ENCODE data around the gene FBXO31.

DNA sequence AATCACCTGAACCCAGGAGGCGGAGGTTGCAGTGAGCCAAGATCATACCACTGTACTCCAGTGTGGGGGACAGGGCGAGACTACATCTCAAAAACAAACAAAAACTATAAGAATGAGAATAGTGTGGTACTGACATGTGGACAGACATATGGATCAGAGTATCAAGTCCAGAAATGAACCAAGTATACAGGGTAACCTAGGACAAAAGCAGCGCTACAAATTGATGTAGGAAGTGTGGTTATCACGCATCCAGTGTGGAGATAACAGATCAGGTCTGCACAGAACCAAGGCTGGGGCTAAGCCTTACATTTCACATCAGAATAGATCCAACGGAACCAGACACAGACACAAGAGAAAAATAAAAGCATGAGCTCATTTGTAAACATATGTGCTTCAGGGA, 43.4 kb downstream of the FBXO31 start:
- TF ChIP-seq, protein P1, sequence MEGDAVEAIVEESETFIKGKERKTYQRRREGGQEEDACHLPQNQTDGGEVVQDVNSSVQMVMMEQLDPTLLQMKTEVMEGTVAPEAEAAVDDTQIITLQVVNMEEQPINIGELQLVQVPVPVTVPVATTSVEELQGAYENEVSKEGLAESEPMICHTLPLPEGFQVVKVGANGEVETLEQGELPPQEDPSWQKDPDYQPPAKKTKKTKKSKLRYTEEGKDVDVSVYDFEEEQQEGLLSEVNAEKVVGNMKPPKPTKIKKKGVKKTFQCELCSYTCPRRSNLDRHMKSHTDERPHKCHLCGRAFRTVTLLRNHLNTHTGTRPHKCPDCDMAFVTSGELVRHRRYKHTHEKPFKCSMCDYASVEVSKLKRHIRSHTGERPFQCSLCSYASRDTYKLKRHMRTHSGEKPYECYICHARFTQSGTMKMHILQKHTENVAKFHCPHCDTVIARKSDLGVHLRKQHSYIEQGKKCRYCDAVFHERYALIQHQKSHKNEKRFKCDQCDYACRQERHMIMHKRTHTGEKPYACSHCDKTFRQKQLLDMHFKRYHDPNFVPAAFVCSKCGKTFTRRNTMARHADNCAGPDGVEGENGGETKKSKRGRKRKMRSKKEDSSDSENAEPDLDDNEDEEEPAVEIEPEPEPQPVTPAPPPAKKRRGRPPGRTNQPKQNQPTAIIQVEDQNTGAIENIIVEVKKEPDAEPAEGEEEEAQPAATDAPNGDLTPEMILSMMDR (IDR thresholded peaks at IDR 0.05), result no peak
- no peak for TF ChIP-seq EZH2 (IDR thresholded peaks at IDR 0.05; ENCODE audit: borderline replicate concordance, insufficient read depth, low read depth, low read length, poor library complexity, severe bottlenecking)
